Stimulated activated CD4-positive, alpha-beta T cell treated with anti-CD3 and anti-CD28 coated beads, Interleukin-15, amount 100 ng/mL, for 48 hours (primary cell): ENCODE results near the gene PRR33.
"Not testable (repeated sequence)": the region's sequence is repeated elsewhere in the genome, so short reads cannot be mapped to it uniquely, and the experiment has no call there.

Experiments
- DNase-seq, 2 donors: peaks; one replicate each; pipeline ENCODE4 v3.0.0-alpha.2; 2020; ENCODE audit warnings: low read depth in 2 of 2

Gene PRR33

DNA sequence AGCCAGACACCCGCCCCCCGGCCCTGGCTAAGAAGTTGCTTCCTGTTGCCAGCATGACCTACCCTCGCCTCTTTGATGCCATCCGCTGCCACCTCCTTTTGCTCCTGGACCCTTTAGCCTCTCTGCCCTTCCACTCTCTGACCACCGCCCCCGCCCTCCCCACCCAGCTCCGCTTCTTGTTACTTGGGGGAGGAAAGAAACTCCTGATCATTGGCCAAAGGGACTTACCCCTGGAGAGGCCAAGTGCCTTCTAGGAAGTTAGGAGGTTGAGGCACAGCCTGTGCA lies at the start of gene PRR33:
Gene PRR33 (minus strand): TSS at position 65 of the 285 bp plus-strand sequence. CDS start 1,311 bp downstream, outside the sequence.
- DNase-seq: no peak

DNA sequence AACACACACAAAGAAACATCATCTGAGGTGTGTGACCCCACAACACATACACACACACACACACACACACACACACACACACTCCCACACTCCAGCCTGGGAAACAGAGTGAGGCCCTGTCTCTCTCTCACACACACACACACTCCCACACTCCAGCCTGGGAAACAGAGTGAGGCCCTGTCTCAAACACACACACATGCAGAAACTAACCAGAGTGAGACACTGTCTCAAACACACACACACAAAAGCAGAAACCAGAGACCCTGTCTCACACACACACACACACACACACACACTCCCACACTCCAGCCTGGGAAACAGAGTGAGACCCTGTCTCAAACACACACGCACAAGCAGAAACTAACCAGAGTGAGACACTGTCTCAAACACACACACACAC lies 48.1 kb upstream of the PRR33 start:
- DNase-seq: not testable (repeated sequence)

- DNase-seq: no peak
Observed at GRCh38 chr11:1939006-1939625, 47.4 kb upstream of the PRR33 start.

- no peak for DNase-seq
Observed at GRCh38 chr11:1938343-1939005, 46.8 kb upstream of the PRR33 start.

- DNase-seq: no peak
Observed at GRCh38 chr11:1937616-1938342, 46.1 kb upstream of the PRR33 start.

GRCh38 chr11:1936781-1937615 lies 45.3 kb upstream of the PRR33 start:
- DNase-seq: no peak

DNA sequence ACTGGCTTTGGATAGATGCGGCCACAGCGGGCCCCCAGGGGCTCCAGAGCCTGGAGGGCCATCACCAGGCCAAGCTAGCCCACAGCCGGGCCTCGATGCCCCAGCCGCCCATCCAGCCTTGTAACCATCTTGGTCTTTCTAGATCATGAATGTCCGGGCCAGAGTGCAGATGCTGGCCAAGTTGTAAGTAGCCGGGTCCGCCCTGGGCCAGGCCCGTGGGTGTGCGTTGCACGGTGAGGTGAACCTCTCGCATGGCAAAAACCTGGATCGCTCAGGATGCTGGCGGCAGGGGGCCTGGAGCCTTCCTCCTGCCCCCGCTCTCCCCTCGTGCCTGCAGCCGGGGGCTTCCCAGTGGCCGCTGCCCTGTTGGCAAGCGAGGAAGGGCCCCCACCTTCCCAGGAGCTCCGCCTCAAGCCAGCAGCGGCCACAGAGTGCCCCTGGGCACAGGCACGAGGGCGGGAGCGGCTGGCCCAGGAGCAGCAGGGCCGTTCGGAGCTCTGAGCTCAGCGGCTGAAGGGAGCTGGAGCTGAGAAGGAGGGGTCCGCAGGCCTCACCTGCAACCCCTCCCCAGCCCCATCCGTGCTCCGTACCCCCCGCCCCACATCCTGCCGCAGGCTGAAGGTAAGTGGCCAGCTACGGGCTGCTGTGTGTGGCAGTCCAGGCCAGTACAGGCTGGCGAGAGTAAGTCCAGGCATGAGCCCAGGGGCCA lies 44.5 kb upstream of the PRR33 start:
- no peak for DNase-seq

GRCh38 chr11:1935156-1936071 lies 43.7 kb upstream of the PRR33 start:
- DNase-seq: no peak

- DNase-seq: no peak
Observed at GRCh38 chr11:1934335-1935155, 42.9 kb upstream of the PRR33 start.

DNA sequence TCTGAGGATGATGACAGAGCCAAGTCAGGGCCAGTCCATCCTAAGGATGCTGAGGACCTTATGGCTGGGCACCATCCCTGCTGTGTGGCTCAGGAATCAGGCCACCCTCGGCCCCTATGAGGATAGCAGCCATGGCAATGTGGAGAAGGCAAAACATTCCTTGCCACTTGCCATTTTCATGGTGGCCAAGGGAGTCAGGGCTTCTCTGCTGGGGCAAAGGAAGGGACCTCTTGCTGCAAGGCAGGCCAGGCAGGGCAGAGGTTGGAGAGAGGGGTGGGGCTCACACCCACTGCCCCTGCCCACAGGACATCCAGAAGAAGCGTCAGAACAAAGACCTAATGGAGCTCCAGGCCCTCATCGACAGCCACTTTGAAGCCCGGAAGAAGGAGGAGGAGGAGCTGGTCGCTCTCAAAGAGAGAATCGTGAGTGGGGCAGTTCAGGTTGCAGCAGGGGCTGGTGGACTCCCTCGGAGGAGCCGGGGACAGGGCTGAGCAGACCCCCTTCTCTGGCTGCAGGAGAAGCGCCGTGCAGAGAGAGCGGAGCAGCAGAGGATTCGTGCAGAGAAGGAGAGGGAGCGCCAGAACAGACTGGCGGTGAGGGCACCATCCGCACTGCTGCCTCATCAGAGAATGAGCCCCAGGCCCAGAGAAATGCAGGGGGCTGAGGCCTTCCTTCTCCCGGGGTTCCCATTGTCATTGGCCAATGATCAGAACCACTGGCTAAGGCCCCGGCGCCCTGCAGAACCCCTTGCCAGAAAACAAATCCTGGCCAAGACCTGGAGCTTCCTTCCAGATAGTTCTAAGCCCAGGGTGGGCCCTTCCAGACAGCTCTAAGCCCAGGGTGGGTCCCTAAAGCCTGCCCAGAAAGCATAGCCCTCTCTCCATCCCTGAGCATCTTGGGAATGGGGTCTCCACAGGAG lies 42.0 kb upstream of the PRR33 start:
- no peak for DNase-seq

GRCh38 chr11:1932681-1933080 lies 41.0 kb upstream of the PRR33 start:
- no peak for DNase-seq

DNA sequence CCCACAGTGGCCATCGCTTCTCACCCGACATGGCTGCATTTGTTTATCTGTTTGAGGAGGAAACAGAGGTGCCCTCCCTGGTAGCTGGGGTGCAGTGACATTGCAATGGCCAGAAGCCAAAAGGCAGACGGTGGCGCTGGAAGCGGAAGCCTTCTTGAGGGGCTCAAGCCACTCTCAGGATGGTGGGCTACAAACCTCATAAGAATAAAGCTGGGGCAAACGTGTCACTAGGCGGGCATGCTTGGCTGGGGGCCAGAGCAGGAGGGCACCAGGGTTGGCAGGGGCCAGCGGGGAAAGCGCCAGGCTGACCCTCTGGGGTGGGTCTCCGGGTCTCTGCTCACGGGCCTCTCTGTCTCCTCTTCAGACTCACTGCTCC lies 40.4 kb upstream of the PRR33 start:
- no peak for DNase-seq

DNA sequence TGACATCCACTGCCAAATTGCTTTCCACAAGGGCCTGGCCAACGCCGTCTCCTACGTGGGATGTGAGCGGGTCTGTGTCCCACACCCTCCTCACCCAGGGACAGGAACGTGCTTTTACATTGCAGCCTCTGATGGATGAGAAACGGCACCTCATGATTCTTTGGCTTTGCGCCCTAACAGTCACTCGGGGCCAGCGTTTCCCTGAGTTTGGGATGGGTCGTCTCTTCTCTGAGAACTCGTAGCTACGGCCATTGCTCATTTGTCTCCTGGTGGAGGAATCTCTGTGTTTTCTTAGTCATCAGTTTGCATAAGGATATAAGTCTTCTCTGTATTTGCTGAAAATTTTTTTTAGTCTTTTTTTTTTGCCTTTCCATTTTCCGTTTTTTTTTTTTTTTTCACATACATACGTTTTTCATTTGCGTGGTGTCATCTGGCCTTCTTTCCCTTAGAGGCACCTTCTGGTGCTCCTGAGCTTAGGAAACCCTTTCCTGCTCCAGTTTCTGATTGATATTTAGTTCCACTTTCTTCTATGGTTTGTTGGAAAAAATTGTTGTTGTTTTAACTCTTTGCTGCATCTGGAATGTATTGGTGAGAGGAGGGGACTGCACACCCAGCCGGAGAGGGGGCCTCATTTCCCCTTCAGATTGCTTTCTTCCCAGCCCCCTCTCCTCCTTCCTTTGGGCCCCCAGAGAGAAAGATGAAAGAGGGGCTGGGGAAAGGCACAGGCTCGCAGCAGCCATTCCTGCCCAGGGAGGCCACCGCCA lies 39.8 kb upstream of the PRR33 start:
- DNase-seq: no peak

GRCh38 chr11:1930462-1930830 lies 38.8 kb upstream of the PRR33 start:
- no peak for DNase-seq

DNA sequence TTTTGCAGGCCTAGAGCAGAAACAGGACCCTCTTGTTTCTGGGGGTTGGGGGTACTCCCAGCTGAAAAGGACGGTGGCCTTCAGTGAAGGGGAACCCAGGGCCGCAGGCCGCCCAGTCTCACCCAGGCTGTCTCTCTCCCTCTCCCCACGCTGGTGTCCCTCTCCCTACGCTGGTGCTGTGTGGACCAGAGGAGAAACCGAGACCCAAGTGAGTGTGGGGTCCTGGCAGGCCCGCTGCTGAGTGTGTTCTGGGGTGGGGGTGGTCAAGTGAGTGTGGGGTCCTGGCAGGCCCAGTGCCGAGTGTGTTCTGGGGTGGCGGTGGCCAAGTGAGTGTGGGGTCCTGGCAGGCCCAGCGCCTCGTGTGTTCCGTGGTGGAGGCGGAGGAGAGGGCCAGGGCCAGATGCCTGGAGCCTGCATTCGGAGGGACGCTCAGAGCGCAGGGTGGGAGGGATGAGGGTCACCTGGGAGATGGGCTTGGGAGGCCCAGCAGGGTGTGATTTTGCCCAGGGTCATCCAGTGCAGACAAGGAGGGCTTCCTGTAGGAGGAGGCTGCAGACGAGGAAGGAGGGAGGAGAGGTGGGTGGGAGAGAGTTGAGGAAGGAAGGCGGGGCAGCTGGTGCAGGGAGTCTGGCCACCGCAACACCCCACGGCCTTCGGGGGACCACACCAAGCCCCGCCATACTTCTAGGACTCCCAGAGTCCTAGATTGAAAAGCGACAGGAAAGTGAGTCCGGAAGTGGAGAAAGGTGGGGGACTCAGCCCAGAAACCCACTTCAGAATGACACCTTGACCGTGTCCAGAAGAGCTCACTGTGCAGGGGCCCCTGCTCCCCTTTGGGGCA lies 38.1 kb upstream of the PRR33 start:
- no peak for DNase-seq

GRCh38 chr11:1928891-1929541 lies 37.3 kb upstream of the PRR33 start:
- no peak for DNase-seq

DNA sequence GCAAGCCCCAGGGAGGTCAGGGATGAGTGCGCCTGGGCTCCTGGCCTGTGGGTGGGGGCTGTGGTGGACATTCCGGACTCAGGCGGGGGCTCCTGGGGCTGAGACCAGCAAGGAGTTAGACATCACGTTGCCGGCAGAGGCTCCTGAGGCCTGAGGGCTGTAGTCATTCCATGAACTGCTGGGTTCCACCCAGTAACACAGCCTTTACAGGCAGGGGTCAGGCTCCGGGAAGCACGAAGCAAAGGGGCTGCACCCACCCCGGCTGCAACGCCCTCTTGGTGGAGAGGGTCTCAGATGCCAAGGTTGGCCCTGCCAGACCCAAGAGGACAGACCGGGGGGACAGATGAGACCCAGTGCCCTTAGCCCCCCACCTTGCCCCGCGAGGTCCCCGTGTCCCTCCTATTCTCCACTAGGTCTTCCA lies 36.8 kb upstream of the PRR33 start:
- no peak for DNase-seq
